AG09309 (cell line): ENCODE measurements around the gene ZFP69B.

ENCODE experiments used
- DNase-seq: peaks from one replicate; pipeline ENCODE4 v3.0.0-alpha.2; 2010; ENCODE audit warnings: low read depth
- H3K4me3 ChIP-seq: 2 replicates; pipeline ENCODE4 v1.5.1; 2011; ENCODE audit warnings: mild to moderate bottlenecking, low read depth, low read length, moderate library complexity; ENCODE audit not compliant: control insufficient read depth
- TF ChIP-seq, protein P1 (sequence below): IDR thresholded peaks from 2 replicates; pipeline ENCODE4 v1.5.1; 2011; ENCODE audit warnings: mild to moderate bottlenecking, low read depth, low read length, inconsistent platforms; ENCODE audit not compliant: insufficient read depth, control insufficient read depth; ENCODE audit errors: missing control alignments

Gene ZFP69B

DNA sequence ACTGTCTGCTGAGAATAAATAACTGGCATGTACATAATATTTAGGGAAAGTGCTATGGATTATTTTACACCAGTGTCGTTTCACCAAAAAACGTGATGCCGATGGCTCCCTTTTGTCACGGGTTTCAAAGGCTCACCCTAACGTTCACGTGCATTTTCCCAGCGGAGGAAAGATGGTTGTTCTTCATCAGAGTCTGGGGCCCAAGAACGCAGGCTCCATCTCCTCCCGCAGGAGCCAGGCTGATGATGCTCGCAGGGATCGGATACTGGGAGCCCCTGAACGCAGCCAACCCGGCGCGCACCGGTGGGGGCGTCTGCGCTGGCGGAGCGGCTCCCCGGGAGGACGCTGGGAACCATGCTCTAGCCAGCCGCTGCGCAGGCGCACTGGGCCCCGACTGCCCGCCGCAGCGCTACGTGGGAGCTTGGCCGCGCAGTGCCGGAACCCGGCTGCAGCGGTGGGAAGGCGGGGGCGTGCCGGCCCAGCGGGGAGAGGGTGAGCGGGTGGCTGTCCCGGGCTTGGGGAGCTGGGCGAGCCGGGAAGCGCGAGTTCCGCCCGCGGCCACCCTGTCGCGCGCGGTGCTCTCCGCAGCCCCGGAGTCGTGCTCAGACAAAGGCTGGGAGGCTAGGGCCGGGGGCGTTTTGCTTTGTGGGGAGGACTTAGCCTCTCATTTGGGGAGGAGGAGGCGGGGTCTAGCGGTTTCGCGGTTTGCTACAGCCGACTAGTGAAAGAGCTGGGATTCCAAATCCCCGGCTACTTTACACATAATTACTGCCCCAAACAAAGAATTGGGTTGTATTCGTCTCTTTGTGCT, at the start of gene ZFP69B:
Gene ZFP69B, plus strand, starts transcription at position 793 of the 811 bp plus-strand sequence. CDS start 486 bp downstream, outside the sequence.
- TF ChIP-seq, protein P1, sequence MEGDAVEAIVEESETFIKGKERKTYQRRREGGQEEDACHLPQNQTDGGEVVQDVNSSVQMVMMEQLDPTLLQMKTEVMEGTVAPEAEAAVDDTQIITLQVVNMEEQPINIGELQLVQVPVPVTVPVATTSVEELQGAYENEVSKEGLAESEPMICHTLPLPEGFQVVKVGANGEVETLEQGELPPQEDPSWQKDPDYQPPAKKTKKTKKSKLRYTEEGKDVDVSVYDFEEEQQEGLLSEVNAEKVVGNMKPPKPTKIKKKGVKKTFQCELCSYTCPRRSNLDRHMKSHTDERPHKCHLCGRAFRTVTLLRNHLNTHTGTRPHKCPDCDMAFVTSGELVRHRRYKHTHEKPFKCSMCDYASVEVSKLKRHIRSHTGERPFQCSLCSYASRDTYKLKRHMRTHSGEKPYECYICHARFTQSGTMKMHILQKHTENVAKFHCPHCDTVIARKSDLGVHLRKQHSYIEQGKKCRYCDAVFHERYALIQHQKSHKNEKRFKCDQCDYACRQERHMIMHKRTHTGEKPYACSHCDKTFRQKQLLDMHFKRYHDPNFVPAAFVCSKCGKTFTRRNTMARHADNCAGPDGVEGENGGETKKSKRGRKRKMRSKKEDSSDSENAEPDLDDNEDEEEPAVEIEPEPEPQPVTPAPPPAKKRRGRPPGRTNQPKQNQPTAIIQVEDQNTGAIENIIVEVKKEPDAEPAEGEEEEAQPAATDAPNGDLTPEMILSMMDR, result no peak
- peak within 1 kb of the TSS; percentile 84 for H3K4me3 ChIP-seq

DNA sequence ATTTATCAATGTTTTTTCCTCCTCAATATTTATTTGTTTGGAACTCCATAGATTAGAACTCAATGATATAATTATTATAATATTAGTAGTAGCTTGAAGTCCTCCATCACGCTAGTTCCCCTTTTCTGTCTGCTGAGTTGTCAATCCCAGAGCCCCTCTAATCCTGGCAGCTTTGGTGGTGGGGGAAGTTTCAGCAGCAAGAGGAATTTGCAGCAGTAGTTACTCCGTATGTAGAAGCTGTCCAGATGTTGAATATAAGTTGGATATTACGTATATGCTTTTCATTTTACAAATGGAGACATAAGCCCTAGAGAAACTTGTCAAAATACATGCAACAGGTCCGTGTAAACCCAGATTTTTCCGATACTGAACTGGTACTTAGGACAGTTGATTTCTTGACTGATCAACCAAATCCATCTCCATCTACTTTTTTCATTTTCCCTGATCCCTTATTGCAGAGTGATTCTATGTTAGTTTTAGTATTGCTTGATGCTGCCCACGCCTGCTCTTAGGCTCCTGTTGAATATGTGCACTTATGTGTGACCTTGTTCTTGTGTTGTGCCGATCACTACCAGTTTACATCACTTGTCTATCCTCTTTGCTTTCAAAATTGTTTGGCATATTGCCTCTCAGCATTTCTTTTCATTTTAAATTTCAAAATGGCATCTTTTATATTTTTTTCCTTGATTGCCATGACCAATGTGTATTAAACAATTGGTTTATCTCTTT, 48.6 kb upstream of the ZFP69B start:
- TF ChIP-seq, protein P1, result no peak
- DNase-seq, result no peak
- H3K4me3 ChIP-seq, result no peak overlapping the region

More for the DNA sequence above, at the start of gene ZFP69B:
- DNase-seq, result peak; percentile 54

DNA sequence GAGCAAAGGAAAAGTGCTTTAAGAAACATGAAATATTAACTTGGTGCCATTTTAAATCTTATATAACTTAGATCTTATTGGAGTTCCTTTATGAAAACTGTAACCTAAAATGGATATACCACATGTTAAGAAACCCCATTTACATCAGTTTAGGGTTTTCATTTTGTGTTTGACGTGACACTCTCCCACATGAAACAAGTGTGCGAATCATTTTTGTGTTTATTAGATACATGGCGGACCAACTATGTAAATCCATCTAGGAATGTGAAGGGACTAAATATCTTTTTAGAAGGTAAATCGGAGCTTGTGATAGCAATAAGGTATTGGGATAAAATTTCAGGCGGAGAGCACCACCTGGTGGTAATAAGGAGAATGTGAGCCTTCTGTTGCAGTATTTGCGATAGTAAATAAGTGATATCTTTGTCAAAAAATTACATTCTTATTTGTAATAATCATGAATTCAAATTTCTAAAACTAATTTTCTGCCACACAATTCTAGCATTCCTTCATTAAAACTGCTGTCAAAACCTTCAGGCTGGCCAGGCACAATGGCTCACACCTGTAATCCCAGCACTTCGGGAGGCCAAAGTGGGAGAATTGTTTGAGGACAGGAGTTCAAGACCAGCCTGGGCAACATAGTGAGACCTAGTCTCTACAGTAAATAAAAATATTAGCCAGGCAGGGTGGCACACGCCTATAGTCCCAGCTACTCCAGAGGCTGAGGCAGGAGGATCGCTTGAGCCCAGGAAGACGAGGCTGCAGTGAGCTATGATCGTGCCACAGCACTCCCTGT, 45.4 kb upstream of the ZFP69B start:
- DNase-seq, result peak; percentile 27
- TF ChIP-seq, protein P1, result peak; percentile 72
- H3K4me3 ChIP-seq, result no peak overlapping the region

DNA sequence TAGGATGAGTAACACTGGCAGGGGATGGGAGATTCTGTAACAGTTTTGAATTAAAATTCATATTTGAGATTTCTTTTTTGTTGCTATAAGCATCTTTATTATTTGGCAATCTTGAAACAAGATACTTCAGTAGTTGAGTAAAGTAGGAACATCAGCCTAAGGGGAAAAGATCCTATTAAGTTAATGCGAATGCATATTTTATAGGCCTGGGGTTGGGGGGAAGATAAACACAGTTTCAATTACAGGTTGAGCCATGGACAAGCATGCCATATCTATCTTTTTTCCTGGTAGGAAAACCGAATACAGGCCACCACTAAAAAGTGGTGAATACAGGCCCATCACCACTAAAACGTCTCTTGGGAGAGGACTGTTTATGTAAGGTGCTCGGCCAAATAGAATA, 44.5 kb upstream of the ZFP69B start:
- TF ChIP-seq, protein P1, result no peak
- no peak for DNase-seq

DNA sequence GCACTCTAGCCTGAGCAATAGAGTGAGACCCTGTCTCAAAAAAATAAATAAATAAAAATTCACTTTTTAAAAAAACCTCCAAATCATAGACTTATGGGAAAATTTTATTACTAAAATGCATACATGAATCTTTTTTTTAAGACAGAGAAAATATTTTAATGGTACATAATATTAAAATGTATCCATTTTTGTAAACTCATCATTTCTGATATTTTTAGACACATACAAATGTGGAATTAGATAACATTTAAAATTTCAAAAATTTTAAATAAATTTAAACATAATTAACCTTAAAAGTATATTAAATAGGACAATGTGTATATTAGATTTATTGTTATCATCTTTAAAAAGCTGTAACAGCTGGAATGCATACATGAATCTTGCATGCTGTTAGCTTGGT, 42.8 kb upstream of the ZFP69B start:
- DNase-seq, result no peak
- TF ChIP-seq, protein P1, result no peak
- H3K4me3 ChIP-seq, result no peak overlapping the region

More for the DNA sequence above, 44.5 kb upstream of the ZFP69B start:
- no peak overlapping the region for H3K4me3 ChIP-seq

DNA sequence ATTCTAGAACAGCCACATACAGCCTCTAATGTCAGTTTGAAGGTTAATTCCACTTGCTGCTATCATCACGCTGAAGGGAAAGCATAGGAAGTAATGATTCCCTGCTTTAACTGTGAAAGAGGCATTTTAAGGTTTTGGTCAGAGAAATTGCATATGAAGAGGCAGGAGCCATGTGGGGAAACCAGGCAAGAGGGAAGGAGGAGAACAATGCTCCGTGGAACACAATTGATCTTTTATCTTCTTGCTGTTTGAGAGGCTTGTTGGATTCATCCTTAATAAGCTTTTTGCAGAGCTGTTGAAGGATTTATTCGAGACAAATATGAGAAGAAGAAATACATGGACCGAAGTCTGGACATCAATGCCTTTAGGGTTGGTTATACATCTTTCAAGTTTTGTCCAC, 40.8 kb upstream of the ZFP69B start:
- H3K4me3 ChIP-seq, result no peak overlapping the region
- no peak for DNase-seq
- TF ChIP-seq, protein P1, result no peak
